Stimulated activated CD8-positive, alpha-beta memory T cell treated with anti-CD3 and anti-CD28 coated beads, Interleukin-12 subunit alpha, Interleukin-12 subunit beta, amount 100 ng/mL, for 1 hour (primary cell): ENCODE measurements around the gene HYI.

ENCODE experiments used
- DNase-seq: peaks from one replicate; pipeline ENCODE4 v3.0.0-alpha.2; 2020; ENCODE audit warnings: low read depth

The HYI gene

GRCh38 chr1:43444151-43444828 is 9.4 kb downstream of the HYI start:
- DNase-seq: no peak

GRCh38 chr1:43443197-43443946 is 10.4 kb downstream of the HYI start:
- DNase-seq: no peak

GRCh38 chr1:43442756-43443155 is 11.0 kb downstream of the HYI start:
- DNase-seq: no peak

GRCh38 chr1:43441894-43442637 is 11.7 kb downstream of the HYI start:
- DNase-seq: no peak

GRCh38 chr1:43441166-43441893 is 12.4 kb downstream of the HYI start:
- no peak for DNase-seq

- no peak for DNase-seq
These were observed 13.4 kb downstream of the HYI start for GRCh38 chr1:43440358-43440757.

GRCh38 chr1:43439781-43440180 is 13.9 kb downstream of the HYI start:
- no peak for DNase-seq

- no peak for DNase-seq
These were observed 14.7 kb downstream of the HYI start for GRCh38 chr1:43438953-43439581.

GRCh38 chr1:43438576-43438952 is 15.2 kb downstream of the HYI start:
- no peak for DNase-seq

- no peak for DNase-seq
These were observed 15.7 kb downstream of the HYI start for GRCh38 chr1:43438006-43438405.

GRCh38 chr1:43437031-43437973 is 16.4 kb downstream of the HYI start:
- no peak for DNase-seq

GRCh38 chr1:43436371-43436770 is 17.4 kb downstream of the HYI start:
- DNase-seq: no peak

GRCh38 chr1:43435146-43436145 is 18.3 kb downstream of the HYI start:
- DNase-seq: no peak

- no peak for DNase-seq
These were observed 19.5 kb downstream of the HYI start for GRCh38 chr1:43434256-43434655.

GRCh38 chr1:43432907-43433306 is 20.8 kb downstream of the HYI start:
- no peak for DNase-seq

GRCh38 chr1:43432171-43432860 is 21.4 kb downstream of the HYI start:
- DNase-seq: no peak

- DNase-seq: no peak
These were observed 22.1 kb downstream of the HYI start for GRCh38 chr1:43431676-43432075.

GRCh38 chr1:43430831-43431230 is 22.9 kb downstream of the HYI start:
- DNase-seq: no peak

GRCh38 chr1:43427941-43428340 is 25.8 kb downstream of the HYI start:
- DNase-seq: no peak
